NCI-H748 (cell line): Measurements from ENCODE around the gene TLCD5.

Experiments
- DNase-seq: peaks from one replicate; lab custom pipeline; 2025; ENCODE audit not compliant: unreplicated experiment; lab: John Stamatoyannopoulos, UW

The TLCD5 gene

DNA sequence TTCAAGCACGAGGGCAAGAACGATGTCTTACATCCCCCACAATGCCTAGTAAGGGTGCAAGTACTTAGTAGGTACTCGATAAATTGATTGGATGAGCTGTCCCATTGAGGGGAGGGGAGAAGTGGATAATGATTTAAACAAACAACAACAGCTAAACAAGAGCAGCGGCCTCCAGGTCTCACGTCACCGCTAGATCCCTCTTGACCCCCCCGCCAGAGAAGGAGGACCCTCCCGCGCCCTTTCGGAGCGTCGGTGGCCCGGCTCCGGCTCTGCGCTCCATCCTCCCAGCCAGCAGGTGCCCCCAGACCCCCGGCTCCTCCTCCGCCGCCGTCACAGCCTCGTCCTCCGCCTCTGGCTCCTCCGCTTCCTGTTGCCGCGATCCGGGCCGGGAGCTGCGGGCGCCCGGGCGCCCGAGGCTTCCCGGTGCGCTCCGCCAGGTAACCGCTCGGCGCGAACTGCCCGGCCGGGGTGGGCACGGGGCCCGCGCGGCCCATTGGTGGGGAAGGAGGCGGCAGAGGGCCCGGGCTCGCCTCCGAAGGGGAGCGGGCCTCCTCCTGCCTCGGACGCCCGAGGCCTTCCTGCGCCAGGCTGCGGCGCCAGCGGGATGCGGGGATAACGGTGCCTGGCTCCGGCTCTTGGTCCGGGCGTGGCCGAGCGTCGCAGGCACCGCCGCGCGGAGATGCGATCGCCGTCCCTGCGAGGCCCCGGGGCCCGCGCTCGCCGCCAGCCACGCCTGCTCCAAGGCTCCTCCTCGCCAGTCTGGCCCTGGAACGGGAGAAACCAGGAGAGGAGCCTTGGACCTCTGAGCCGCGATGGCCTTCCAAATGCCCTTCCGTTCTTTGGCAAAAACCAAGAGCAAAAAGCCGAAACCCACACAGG, at the start of gene TLCD5:
TSS of gene TLCD5 (plus strand) at position 368 of the 879 bp plus-strand sequence. CDS start 2,143 bp downstream, outside the sequence.
- DNase-seq, result peak; percentile 75

- no peak for DNase-seq
Measured at GRCh38 chr11:120279502-120279901, 45.6 kb upstream of the TLCD5 start.

DNA sequence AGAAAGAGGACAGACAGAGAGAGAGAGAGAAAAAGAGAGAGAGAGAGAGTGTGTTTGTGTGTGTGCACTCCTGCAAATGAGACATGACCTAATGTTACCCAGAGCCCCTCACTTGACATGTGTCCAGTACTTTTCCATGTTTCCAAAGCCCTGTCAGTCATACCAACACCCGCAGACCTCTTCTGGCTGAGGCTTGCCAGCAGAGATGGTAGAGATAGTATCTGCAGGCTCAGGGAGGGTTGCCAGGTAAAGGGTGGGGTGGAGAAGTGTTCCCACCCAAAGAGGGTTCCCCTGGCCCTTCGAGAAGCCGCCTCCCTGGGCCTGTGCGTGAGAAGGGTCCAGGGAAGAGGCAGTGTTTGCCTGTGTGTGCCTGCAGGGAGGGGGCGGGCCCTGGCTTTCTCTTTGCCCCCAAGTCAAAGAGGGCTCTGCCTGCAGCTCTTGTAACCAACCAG, 44.5 kb upstream of the TLCD5 start:
- no peak for DNase-seq

DNA sequence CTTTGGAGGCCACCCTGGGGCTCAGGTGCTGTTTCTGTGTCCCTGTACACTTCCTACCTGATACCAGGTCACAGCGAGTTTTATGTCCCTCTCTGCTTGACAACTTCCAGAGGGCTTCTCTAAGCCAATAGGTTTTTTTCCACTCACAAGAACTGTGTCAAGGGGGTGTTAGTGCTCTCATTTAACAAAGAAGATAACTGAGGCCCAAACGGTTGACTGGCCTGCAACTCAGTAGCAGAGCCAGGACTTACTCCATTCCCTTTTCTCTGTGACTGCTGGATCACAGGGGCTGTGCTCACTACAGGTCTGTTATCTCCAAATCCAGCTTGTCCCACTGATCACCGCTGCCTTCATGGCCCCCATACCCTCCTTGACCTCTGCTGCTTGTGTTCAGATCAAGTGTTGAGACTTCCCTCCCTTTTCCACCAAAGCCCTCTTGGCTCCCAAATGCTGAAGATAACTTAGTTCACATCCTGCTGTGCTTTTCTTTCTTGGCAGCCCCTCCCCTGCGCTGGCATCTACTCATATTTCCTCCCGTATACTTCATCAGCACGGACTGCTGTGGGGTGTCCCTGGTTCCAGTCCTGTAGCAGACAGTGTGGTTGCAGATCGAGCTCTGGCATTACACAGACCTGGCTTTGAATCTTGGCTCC, 43.8 kb upstream of the TLCD5 start:
- no peak for DNase-seq

DNA sequence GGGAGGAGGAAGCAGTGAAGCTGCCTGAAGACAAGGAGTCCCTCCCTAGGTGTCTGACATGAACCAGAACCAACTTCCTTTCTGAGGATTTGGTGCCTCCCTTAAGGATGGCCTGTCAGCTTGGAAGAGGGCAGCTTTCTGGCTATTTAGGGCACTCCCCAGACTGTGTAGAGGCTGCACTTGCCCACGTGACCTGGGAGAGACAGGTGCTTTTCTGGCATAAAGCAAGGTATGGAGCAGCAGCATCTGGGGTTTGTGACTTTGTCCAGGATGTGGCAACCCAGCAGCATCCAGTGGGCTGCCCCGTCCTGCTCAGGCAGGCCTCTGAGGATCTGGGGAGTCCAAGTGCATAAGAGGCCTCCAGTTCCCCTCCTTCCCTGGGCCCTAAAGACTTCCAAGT, 42.0 kb upstream of the TLCD5 start:
- no peak for DNase-seq

DNA sequence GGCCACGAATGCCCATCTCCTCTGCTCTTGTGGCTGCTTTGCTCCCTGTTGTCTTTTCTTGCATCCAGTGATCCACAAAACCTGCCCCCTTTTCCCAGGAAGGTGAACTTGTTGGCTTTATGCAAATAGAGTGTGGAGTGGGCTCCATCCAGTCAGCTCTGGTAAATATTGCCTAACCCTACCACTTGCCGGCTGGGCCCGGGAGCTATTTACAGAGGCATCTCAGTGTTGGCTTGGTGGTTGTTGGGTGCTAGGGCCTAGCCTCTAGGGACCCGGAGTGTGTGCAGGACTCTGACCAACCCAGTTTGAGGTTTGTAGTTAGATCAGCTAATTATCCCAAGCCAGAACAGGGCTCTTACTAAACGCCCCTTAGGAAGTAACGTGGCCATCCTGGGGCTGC, 40.8 kb upstream of the TLCD5 start:
- no peak for DNase-seq

DNA sequence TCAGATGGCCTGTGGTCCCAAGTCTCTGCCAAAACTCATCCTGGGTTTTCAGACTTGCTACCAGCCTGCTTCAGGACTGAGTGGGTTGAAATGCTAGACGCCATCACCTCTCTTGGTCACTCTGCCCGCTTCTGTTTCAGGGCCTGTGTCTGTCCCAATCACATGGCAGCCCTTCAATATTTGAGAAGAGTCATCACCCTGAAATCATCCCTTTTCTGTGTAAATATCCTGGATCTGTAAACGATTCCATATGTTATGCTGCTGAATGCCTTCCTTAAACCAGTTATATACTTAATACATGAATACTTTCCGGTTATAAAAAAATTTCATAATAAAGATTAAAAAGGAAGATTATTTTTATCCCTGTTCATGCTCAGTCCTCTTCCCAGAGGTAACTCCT, 39.8 kb upstream of the TLCD5 start:
- no peak for DNase-seq

DNA sequence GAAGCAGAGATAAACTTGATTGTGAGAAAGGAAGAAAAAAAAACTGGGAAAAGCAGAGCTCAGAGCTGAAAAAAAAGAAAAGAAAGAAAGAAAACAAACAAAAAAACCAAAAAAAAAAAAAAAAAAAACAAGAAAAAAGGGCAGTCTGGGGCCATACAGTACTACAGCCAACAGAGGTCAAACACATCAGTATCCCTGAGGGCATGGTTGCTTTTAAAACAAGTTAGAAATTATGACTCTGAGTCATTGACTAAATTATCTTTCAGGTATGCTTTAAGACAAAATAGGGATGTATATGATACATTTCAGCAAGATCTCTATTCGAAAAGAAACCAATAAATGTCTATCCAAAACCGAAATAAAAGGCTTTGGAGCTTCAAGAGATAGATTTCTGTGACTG, 37.1 kb upstream of the TLCD5 start:
- DNase-seq, result no peak

DNA sequence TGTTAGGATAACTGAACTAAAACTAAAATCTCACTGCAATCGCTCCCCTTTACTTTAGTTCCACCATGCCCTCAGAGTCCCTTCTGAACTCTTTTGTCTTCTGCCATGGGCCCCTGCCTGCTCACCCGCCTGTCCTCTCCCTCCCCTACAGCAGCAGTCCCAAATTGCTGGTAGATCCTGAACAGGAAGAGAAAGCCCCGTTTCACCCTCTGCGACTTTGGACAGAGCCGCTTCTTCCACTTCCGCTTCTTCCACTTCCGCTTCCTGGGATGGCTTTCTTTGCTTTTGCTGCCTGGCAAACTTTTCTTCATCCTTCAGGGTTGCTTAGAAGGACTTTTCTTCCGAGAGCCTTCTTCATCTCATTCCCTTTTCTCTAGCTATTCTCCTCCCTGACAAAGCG, 35.7 kb upstream of the TLCD5 start:
- no peak for DNase-seq

- no peak for DNase-seq
Measured at GRCh38 chr11:120290956-120291355, 34.1 kb upstream of the TLCD5 start.

DNA sequence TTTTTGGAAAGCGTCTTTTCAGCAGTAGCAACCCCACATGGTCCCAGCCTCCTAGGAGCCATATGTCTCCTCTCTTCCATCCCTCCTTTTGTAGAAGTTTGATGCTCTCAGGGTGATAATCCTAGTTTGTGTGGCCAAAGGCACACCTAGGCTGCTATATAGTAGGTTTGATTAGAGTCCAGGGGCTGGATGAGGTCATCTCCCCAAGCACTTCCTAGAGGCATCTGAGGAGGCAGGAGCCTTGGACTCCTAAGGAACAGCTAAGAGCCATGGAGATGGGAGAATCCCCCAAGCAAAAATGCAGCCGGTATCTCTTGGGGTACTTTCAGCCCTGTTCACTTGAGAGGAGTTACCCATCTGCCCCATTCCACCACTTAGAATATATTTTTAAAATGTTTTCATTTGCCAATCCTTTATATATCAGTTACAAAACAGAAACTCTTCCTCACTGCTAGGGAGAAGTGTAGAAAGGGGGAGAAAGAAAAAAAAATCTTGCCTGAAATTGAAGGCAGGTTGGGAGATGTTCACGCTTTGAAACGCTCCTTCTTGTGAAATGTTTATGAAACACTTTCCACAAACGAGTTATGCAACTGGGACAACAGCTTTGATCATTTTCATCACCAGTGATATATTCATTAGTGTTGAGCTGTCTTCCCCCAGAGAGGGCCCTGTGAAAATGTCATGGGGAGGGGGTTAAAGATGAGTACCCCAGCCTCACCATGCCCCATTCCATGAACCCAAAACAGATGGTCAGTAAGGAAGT, 31.9 kb upstream of the TLCD5 start:
- DNase-seq, result no peak

DNA sequence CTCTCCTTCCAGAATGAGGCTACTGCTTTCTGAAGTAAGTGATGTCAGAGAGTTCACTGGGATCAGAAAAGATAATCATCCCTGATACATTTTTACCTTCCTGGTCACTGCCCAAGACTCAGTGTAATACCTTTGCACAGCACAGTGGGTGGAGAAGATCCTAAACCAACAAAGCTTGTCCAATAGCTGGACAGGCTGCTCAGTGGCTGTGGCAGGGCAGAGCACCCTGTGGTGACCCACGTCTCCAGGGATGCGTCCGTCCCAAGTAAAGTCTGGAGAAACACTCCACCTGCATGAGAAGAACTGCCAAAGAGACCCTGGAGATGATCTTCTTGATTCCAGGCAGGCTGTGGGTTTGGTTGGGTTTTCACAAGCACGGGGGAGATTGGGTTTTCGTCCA, 31.0 kb upstream of the TLCD5 start:
- no peak for DNase-seq

DNA sequence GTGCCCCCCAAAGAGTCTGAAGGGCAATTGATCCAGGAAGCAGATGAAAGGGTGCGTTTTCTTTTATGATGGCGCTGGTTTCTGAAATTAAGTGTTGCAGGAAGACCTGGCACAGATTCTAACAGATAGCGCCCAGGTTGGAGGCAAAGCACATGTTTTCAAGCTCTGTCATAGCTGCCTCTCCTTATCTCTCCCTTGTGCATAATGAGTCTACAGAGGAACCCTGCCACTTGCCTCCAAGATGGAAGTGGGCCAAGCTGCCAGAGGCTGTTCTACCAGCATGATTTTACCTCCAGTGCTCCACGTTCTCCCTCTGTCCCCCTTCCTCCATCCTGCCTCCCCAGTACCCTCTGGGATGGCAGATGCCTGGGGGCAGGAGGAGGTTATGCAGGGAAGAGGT, 30.0 kb upstream of the TLCD5 start:
- DNase-seq, result no peak

GRCh38 chr11:120296554-120296953, 28.5 kb upstream of the TLCD5 start:
- no peak for DNase-seq

- no peak for DNase-seq
Measured at GRCh38 chr11:120298461-120298860, 26.6 kb upstream of the TLCD5 start.

GRCh38 chr11:120302001-120302805, 22.9 kb upstream of the TLCD5 start:
- DNase-seq, result no peak

DNA sequence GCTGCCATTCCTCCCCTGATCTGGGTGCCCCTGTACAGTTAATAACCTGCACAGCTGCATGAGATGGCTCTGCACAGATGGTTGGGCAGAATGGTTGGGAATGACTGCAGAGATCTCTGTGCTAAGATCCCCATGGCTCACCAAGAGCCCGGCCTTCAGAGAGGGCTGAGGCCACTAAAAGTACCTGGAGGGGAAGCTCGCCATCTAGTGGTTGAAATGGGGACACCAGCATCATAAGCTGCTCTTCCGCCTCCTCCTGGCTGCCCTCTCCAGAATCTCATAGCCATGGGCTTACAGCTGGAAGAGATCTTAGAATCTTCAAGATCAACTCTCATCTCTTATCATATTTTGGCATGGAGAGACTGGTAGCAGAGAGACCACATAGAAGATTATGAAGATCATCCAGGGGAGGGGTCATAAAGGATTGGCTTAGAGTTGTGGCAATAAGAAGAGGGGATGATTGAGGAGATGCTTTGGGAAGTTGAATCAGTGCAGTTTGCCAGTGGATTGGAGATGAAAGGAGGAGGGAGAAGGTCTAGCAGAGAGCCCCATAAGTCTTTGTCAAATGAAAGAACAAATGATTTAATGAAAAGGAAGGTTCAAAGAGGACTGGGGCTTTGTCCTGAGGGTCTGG, 22.0 kb upstream of the TLCD5 start:
- DNase-seq, result no peak

GRCh38 chr11:120304526-120304925, 20.6 kb upstream of the TLCD5 start:
- no peak for DNase-seq

DNA sequence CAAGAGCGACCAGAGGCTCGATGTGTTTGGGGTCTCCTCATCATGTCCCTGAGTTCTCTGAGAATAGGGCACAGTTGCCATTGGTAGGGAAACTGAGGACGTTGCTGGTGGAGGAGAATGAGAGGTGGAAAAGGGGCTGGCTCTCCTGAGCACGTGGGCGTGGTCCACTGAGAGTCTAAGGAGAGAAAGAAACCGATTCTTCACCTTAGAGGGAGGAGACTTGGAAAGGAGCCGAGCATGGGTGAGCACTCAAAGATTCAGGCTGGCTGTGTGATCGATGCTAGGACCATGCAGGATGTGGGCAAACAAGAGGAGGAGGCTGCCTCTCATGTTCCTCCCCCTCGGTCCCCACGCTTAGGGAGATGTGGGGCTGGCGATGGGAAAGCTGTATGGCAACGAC, 19.8 kb upstream of the TLCD5 start:
- DNase-seq, result no peak

GRCh38 chr11:120306519-120307242, 18.4 kb upstream of the TLCD5 start:
- DNase-seq, result no peak
